ENCODE results near the gene MOBP. TPM values are rescaled to one million over a fixed set of nuclear protein-coding genes. Genes with fewer than 3 reads are reported as not detected.

MOBP gene
- total RNA-seq, 6 experiments from 2014 or later: not detected

DNA sequence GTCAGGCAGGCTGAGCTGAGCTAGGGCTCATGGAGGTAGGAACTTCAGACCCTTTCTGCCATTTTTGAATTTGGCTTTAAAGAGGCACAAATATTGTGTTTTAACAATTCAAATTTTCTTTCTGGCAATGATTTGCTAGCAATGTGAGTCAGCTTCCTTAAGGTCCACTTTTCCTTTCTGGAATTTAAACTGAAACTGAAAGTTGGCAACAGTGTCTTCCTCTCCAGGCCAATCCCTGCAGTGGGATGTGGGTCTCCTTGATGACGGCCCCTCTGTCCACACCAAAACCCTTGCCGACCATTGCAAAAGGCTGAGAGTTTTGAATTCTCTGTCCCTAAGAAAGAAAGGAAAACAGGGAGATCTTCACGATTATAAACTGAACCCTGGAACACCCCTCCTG is 33.8 kb upstream of the MOBP start:
- H3K27ac Mint-ChIP-seq: peak overlapping the region; percentile 85
- H3K9me3 Mint-ChIP-seq: no peaks in the 10 kb centered on the region
- TF ChIP-seq, protein P1, sequence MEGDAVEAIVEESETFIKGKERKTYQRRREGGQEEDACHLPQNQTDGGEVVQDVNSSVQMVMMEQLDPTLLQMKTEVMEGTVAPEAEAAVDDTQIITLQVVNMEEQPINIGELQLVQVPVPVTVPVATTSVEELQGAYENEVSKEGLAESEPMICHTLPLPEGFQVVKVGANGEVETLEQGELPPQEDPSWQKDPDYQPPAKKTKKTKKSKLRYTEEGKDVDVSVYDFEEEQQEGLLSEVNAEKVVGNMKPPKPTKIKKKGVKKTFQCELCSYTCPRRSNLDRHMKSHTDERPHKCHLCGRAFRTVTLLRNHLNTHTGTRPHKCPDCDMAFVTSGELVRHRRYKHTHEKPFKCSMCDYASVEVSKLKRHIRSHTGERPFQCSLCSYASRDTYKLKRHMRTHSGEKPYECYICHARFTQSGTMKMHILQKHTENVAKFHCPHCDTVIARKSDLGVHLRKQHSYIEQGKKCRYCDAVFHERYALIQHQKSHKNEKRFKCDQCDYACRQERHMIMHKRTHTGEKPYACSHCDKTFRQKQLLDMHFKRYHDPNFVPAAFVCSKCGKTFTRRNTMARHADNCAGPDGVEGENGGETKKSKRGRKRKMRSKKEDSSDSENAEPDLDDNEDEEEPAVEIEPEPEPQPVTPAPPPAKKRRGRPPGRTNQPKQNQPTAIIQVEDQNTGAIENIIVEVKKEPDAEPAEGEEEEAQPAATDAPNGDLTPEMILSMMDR (IDR thresholded peaks at IDR 0.05): no peak
- peak; percentile 38 for DNase-seq
- H3K36me3 Mint-ChIP-seq (ENCODE audit: low read depth): no peaks in the 10 kb centered on the region
- peaks cover 3% of the 10 kb centered on the region for H3K27me3 Mint-ChIP-seq (ENCODE audit: insufficient read depth)
- peak overlapping the region; percentile 74 for H3K4me3 Mint-ChIP-seq
- H3K4me1 Mint-ChIP-seq (ENCODE audit: low read depth): peaks cover 31% of the 10 kb centered on the region

DNA sequence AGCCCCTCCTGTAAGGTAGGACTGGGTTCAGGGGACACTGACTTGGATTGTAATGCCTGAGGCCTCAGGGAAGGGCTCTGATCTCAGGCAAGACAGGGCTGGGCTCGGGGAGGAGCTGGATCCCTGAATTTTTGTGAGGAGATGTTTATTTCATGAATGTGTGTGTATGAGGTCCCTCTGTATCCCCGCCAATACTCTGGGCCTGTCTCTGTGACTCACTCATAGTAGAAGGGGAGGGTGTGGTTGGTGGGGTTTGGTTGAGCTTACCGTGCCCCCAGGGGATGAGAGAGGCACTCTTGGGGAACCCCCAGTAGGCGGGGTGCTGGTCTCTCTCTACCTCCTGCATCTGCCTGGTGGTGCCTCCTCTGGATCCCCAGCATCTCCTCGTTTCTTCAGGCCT is 32.9 kb upstream of the MOBP start:
- Mint-ChIP-seq H3K4me3 (peak overlapping the region; percentile 53), H3K27ac (peak overlapping the region; percentile 85), H3K27me3 (ENCODE audit: insufficient read depth) (peaks cover 3% of the 10 kb centered on the region), H3K4me1 (ENCODE audit: low read depth) (peaks cover 37% of the 10 kb centered on the region), H3K9me3 (no peaks in the 10 kb centered on the region), H3K36me3 (ENCODE audit: low read depth) (no peaks in the 10 kb centered on the region)
- DNase-seq: peak; percentile 66
- TF ChIP-seq, protein P1 (IDR thresholded peaks at IDR 0.05): no peak

DNA sequence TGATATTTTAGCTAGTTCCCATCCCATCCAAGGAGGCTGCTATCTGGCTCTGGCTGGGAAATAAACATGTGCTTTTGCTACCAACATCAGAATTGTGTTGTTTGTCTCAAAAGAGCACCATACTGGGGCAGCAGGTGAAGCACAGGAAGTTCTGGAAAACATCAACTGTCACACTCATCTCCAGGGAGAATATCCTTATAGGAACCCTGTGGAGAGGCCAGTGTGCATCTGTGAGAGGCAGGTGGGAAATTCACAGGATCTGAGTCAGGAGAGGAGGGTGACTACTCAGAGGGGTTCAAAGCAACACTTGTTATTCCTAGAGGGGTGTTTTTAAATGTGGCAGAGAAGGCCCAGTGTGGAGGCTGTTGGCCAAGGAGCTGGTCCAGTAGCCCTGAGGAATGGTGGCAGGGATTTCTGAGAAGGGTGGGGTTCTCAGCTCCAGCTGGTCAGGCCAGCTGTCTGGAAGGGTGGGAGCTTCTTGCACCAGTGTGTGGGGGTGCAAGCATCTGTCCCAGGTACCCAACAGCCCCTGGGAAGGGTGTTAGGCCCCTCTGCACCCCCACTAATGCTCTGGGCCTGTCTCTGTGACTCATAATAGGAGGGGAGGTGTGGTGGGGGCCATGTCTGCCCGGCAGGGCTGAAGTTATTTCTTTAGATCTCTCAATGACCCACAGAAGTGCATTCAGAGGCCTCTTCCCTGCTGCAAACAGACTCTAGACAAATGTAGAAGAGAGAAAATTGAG is 32.3 kb upstream of the MOBP start:
- peaks cover 37% of the 10 kb centered on the region for H3K4me1 Mint-ChIP-seq (ENCODE audit: low read depth)
- TF ChIP-seq, protein P1 (IDR thresholded peaks at IDR 0.05): no peak
- H3K36me3 Mint-ChIP-seq (ENCODE audit: low read depth): no peaks in the 10 kb centered on the region
- no peak for DNase-seq
- peak overlapping the region; percentile 85; the same call in 1 of the 2 replicates for H3K27ac Mint-ChIP-seq
- H3K4me3 Mint-ChIP-seq: no peak overlapping the region
- no peaks in the 10 kb centered on the region for H3K9me3 Mint-ChIP-seq
- H3K27me3 Mint-ChIP-seq (ENCODE audit: insufficient read depth): peaks cover under 1% of the 10 kb centered on the region

GRCh38 chr3:39438880-39439279 is 28.6 kb upstream of the MOBP start:
- Mint-ChIP-seq H3K4me3 (peak overlapping the region; percentile 56; the same call in 1 of the 2 replicates), H3K27ac (no peak overlapping the region), H3K27me3 (ENCODE audit: insufficient read depth) (no peaks in the 10 kb centered on the region; the same call in 1 of the 2 replicates), H3K4me1 (ENCODE audit: low read depth) (peaks cover 25% of the 10 kb centered on the region), H3K36me3 (ENCODE audit: low read depth) (no peaks in the 10 kb centered on the region), H3K9me3 (no peaks in the 10 kb centered on the region)
- no peak for DNase-seq
- TF ChIP-seq, protein P1 (IDR thresholded peaks at IDR 0.05): no peak

DNA sequence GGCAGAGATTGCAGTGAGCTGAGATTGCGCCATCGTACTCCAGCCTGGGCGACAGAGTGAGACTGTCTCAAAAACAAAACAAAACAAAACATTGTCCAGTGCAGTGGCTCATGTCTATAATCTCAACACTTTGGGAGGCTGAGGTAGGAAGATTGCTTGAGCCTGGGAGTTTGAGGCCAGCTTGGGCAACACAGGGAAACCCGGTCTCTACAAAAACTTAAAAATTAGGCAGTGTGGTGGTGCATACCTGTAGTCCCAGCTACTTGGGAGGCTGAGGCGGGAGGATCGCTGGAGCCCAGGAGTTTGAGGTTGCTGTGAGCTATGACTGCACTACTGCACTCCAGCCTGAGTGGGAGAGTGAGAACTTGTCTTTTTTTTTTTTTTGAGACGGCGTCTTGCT is 27.2 kb upstream of the MOBP start:
- H3K27ac Mint-ChIP-seq: no peak overlapping the region
- no peaks in the 10 kb centered on the region for H3K9me3 Mint-ChIP-seq
- H3K36me3 Mint-ChIP-seq (ENCODE audit: low read depth): no peaks in the 10 kb centered on the region
- H3K4me1 Mint-ChIP-seq (ENCODE audit: low read depth): peaks cover 10% of the 10 kb centered on the region
- no peak overlapping the region for H3K4me3 Mint-ChIP-seq
- no peak for DNase-seq
- TF ChIP-seq, protein P1 (IDR thresholded peaks at IDR 0.05): no peak
- peaks cover 4% of the 10 kb centered on the region for H3K27me3 Mint-ChIP-seq (ENCODE audit: insufficient read depth)
